Measurements from ENCODE around the gene PVR.

Gene PVR

GRCh38 chr19:44710483-44710882, 66.8 kb downstream of the PVR start:
- no peak for DNase-seq (ENCODE audit: extremely low read depth, low read depth)
- TF ChIP-seq CTCF (IDR thresholded peaks at IDR 0.05; ENCODE audit: low read depth, low read length) = no peak

GRCh38 chr19:44712864-44713515, 69.3 kb downstream of the PVR start:
- no peak for DNase-seq (ENCODE audit: extremely low read depth, low read depth)
- TF ChIP-seq CTCF (IDR thresholded peaks at IDR 0.05; ENCODE audit: low read depth, low read length) = no peak
